H1 (cell line): Measurements from ENCODE around the gene TIAM2.

ENCODE experiments used
- CREB1 ChIP-seq: IDR thresholded peaks from 2 replicates; pipeline ENCODE4 v1.6.1; 2012; ENCODE audit warnings: inconsistent platforms
- GABPA ChIP-seq: IDR thresholded peaks from 2 replicates; pipeline ENCODE4 v1.6.1; 2011; ENCODE audit warnings: mild to moderate bottlenecking, low read length, moderate library complexity, borderline replicate concordance; ENCODE audit not compliant: insufficient read depth
- POLR2A ChIP-seq, 2 experiments: IDR thresholded peaks; 1 replicate in 1 of 2; 2 replicates in 1 of 2; pipeline ENCODE4 v1.6.1; 2011; ENCODE audit warnings: low read depth in 2 of 2, low read length in 2 of 2, mild to moderate bottlenecking in 2 of 2; ENCODE audit errors: control extremely low read depth in 1 of 2
- POLR2AphosphoS5 ChIP-seq: IDR thresholded peaks from 2 replicates; pipeline ENCODE4 v1.6.1; 2011; ENCODE audit warnings: low read depth, low read length
- RAD21 ChIP-seq, 2 experiments: IDR thresholded peaks in 1 of 2; conservative IDR thresholded peaks in 1 of 2; 2 replicates each; pipeline ENCODE4 v1.6.1; 2011; ENCODE audit warnings: low read depth in 2 of 2, low read length in 2 of 2, improper control_type of control experiment in 1 of 2, inconsistent platforms in 1 of 2, mild to moderate bottlenecking in 1 of 2, moderate library complexity in 1 of 2
- TF ChIP-seq, protein P1 (sequence below): IDR thresholded peaks from 2 replicates; pipeline ENCODE4 v1.6.1; 2011; ENCODE audit warnings: low read length, improper control_type of control experiment
- TF ChIP-seq, protein P2 (sequence below), 3 experiments: IDR thresholded peaks; 1 replicate in 2 of 3; 2 replicates in 1 of 3; pipeline versions ENCODE4 v1.5.1 to v1.6.1; 2011; ENCODE audit warnings: low read length in 3 of 3, mild to moderate bottlenecking in 3 of 3, inconsistent platforms in 2 of 3, low read depth in 1 of 3, moderate library complexity in 1 of 3; ENCODE audit not compliant: insufficient read depth in 1 of 3; ENCODE audit errors: control extremely low read depth in 1 of 3

DNA sequence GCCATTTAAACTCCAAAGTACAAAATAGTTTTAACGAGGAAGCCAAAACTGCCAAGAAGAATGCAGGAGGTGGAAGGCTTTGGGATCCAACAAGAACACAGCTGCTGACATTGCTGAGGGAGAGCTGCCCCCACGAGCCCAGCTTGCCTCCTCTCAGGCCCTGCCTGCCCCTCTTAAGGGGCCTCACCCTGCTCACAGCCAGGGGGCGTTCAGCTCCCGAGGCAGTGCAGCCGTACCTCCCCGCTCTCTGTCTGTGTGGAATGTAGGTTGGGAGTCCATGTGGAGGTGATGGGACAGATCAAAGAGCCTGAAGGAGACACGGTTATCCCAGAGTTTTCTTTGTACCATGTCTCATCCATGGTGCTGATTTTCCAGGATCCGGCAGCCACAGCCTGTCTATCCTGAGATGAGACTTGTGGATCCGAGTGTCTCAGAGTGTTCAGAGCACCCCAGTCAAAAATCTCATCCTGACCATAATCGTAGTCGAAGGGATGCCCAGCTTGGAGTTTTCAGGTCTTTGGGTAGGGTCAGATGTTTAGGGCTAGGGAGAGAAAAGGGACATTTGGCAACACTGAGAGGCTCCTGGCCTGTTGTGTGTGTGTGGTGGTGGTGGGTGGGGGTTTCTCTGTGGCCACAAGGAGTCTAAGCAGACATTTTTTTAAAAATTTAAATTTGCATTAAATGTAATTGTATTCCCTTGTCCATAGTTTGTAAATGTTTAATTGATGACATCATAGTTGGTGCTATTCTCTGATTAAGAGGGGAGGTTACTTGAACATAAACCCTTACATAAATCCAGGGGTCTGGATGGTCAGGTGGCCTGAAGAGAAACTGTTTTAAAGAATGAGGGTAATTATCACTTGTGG is 157.3 kb downstream of the TIAM2 start:
- TF ChIP-seq POLR2AphosphoS5 (no peak), GABPA (no peak), POLR2A (IDR thresholded peaks at IDR 0.05; ENCODE audit: control extremely low read depth in 1 of 2, low read depth in 2 of 2, low read length in 2 of 2) (no peak), CREB1 (0 out of 2 replicates have a peak, but pooled peaks have one; percentile 18), RAD21 (IDR thresholded peaks at IDR 0.05 in 1 of 2, conservative IDR thresholded peaks at IDR 0.05 in 1 of 2; ENCODE audit: low read depth in 2 of 2, low read length in 2 of 2) (peak; percentile 66 to 77)
- TF ChIP-seq, protein P1, sequence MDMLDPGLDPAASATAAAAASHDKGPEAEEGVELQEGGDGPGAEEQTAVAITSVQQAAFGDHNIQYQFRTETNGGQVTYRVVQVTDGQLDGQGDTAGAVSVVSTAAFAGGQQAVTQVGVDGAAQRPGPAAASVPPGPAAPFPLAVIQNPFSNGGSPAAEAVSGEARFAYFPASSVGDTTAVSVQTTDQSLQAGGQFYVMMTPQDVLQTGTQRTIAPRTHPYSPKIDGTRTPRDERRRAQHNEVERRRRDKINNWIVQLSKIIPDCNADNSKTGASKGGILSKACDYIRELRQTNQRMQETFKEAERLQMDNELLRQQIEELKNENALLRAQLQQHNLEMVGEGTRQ = no peak
- TF ChIP-seq, protein P2, sequence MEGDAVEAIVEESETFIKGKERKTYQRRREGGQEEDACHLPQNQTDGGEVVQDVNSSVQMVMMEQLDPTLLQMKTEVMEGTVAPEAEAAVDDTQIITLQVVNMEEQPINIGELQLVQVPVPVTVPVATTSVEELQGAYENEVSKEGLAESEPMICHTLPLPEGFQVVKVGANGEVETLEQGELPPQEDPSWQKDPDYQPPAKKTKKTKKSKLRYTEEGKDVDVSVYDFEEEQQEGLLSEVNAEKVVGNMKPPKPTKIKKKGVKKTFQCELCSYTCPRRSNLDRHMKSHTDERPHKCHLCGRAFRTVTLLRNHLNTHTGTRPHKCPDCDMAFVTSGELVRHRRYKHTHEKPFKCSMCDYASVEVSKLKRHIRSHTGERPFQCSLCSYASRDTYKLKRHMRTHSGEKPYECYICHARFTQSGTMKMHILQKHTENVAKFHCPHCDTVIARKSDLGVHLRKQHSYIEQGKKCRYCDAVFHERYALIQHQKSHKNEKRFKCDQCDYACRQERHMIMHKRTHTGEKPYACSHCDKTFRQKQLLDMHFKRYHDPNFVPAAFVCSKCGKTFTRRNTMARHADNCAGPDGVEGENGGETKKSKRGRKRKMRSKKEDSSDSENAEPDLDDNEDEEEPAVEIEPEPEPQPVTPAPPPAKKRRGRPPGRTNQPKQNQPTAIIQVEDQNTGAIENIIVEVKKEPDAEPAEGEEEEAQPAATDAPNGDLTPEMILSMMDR (IDR thresholded peaks at IDR 0.05; ENCODE audit: control extremely low read depth in 1 of 3, insufficient read depth in 1 of 3, low read depth in 1 of 3, low read length in 3 of 3) = peak; percentile 83 to 89 (median 87)
